CD4-positive, alpha-beta T cell treated with Interleukin-17A for 4 hours (primary cell): ENCODE results near the gene NCKAP1.

Experiments
- DNase-seq: peaks from one replicate; pipeline ENCODE4 v3.0.0-alpha.2; 2020; ENCODE audit warnings: mixed read lengths

The NCKAP1 gene

DNA sequence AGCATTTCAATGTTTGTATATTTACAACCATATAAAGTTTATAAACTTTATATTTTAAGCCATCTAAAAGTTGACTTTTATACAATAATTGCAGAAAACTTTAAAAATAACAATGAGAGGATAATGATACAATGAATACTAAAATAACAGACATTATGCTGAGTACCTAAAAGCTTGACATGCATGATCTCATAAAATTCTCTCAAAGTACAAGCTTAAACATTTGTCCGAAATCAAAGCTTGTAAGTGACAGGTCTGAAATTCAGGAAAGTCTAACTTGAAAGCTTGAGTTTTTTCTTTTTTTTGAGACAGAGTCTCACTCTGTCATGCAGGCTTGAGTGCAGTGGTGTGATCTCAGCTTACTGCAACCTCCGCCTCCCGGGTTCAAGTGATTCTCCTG, 87.7 kb downstream of the NCKAP1 start:
- no peak for DNase-seq

DNA sequence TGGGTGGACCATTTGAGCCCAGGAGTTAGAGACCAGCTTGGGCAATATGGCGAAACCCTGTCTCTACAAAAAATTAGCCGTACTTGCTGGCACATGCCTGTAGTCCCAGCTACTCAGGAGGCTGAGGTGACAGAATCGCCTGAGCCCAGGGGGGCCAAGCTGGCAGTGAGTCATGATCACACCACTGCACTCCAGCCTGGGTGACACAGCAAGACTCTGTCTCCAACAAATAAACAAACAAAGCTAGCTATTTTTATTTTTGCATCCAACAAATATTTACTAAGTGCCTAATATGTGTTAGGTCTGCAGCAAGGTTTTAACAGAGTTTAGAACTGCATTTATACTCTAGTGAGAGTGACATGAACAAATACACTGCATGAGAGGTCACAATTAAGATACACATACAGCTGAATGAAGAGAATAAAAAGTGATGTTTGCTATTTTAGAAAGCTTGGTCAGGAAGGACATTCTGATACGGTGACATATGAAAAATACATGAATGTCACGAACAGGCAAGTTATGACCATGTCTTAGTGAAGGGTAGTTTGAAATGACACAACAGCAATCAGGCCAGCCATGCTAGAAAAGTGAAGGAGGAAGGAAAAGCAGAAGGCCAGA, 88.6 kb downstream of the NCKAP1 start:
- DNase-seq = no peak

- no peak for DNase-seq
These were observed 89.2 kb downstream of the NCKAP1 start for GRCh38 chr2:182949052-182949451.

- no peak for DNase-seq
These were observed 91.3 kb downstream of the NCKAP1 start for GRCh38 chr2:182946958-182947369.

DNA sequence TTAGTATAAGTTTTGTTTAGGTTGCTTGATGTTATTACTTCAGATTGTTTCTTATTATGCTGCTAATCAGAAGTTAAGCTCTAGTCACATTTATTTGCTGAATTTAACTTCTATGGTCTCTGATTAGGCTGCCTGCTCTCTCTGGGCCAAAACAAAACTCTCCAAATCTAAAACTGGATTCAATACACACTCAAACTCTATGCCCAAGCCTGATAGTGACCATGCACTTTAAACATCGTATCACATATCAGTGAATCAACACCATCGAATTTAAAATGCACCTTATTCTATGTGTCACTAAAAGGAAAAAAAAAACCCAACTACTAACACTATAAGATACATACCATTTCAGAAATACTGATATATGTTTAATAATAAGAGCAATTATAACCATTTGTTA, 94.9 kb downstream of the NCKAP1 start:
- no peak for DNase-seq

DNA sequence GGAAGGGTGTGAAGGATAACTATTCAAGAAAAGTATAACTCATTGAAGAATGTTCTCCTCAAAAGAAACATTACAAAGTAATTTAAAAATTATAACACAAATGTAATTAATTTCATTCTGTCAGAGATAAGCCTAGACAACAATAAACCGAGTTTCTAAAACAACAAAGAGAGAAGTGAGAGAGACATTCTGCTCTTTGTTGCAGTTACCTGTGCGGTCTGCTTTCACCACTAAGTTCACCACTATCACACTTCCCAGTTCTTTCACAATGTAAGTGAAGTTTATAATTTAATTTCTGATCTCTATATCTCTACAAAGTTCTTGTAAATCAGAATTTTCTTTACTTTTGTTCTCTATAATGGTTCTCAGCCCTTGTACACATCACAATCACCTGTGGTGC, 95.5 kb downstream of the NCKAP1 start:
- DNase-seq = no peak

- no peak for DNase-seq
These were observed 96.3 kb downstream of the NCKAP1 start for GRCh38 chr2:182941919-182942318.

- DNase-seq = no peak
These were observed 97.0 kb downstream of the NCKAP1 start for GRCh38 chr2:182941121-182941722.

- DNase-seq = no peak
These were observed 100.4 kb downstream of the NCKAP1 start for GRCh38 chr2:182937870-182938269.

DNA sequence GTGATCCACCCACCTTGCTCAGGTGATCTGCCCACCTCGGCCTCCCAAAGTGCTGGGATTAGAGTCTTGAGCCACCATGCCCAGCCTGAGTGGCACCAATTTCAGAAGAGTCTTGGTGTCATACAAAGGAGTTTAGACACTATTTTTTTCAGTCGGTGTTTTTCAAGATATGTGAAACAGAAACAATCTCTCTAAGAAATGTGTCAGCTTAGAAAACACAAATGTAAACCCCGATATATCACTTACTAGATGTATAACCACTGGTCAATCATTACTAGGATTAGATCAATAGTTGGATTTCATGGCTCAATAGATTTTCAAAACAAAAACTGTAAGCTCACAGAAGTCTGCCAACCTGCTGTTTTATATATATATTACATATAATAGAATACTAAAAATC, 104.6 kb downstream of the NCKAP1 start:
- DNase-seq = no peak

GRCh38 chr2:182929972-182930371, 108.3 kb downstream of the NCKAP1 start:
- DNase-seq = no peak

- DNase-seq = no peak
These were observed 114.0 kb downstream of the NCKAP1 start for GRCh38 chr2:182924306-182924705.

GRCh38 chr2:182921234-182921633, 117.0 kb downstream of the NCKAP1 start:
- DNase-seq = no peak

GRCh38 chr2:182920631-182921056, 117.6 kb downstream of the NCKAP1 start:
- DNase-seq = no peak

GRCh38 chr2:182920089-182920488, 118.2 kb downstream of the NCKAP1 start:
- no peak for DNase-seq

GRCh38 chr2:182918961-182919652, 119.2 kb downstream of the NCKAP1 start:
- no peak for DNase-seq

GRCh38 chr2:182917924-182918323, 120.3 kb downstream of the NCKAP1 start:
- DNase-seq = no peak

GRCh38 chr2:182916417-182916816, 121.8 kb downstream of the NCKAP1 start:
- DNase-seq = no peak

- DNase-seq = no peak
These were observed 122.6 kb downstream of the NCKAP1 start for GRCh38 chr2:182915369-182916326.

GRCh38 chr2:182914852-182915251, 123.4 kb downstream of the NCKAP1 start:
- DNase-seq = no peak

- DNase-seq = no peak
These were observed 125.2 kb downstream of the NCKAP1 start for GRCh38 chr2:182913064-182913463.

DNA sequence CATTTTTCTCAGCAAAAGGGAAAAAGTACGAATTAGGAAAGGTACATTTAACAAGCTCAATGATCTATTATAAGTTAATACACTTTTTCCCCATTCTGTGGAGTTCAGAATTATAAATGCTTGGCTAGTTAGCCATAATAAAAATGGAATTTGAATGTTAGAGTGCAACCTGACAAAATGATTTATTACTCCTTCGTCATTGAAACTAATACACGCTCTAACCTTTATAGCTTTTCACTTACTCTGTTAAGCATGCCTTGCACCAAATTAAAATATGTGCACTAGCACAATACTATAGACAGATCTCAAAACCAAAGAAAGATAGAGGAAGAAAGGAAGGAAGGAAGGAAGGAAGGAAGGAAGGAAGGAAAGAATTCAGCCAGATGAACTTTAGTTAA, 125.7 kb downstream of the NCKAP1 start:
- no peak for DNase-seq
